Endothelial cell (in vitro differentiated cells): Measurements from ENCODE around the gene ANKH. TPM values are rescaled to one million over a fixed set of nuclear protein-coding genes. Genes with fewer than 3 reads are reported as not detected.

Experiments
- DNase-seq: peaks from one replicate; pipeline ENCODE4 v3.0.0; 2021; ENCODE audit warnings: low spot score
- H3K27ac Mint-ChIP-seq: one replicate; pipeline ENCODE4 v1.8.0; 2021; ENCODE audit warnings: mixed read lengths, inconsistent platforms; ENCODE audit not compliant: unreplicated experiment
- H3K27me3 Mint-ChIP-seq: one replicate; pipeline ENCODE4 v1.8.0; 2021; ENCODE audit warnings: mild to moderate bottlenecking, moderate library complexity, mixed read lengths, inconsistent platforms; ENCODE audit not compliant: unreplicated experiment
- H3K36me3 Mint-ChIP-seq: one replicate; pipeline ENCODE4 v1.8.0; 2021; ENCODE audit warnings: mild to moderate bottlenecking, low read depth, mixed read lengths, inconsistent platforms; ENCODE audit not compliant: unreplicated experiment
- H3K4me1 Mint-ChIP-seq: one replicate; pipeline ENCODE4 v1.8.0; 2021; ENCODE audit warnings: mild to moderate bottlenecking, mixed read lengths, inconsistent platforms; ENCODE audit not compliant: unreplicated experiment
- H3K4me3 Mint-ChIP-seq: one replicate; pipeline ENCODE4 v1.8.0; 2021; ENCODE audit warnings: mild to moderate bottlenecking, mixed read lengths, inconsistent platforms; ENCODE audit not compliant: unreplicated experiment
- H3K9me3 Mint-ChIP-seq: one replicate; pipeline ENCODE4 v1.8.0; 2021; ENCODE audit warnings: mixed read lengths, inconsistent platforms; ENCODE audit not compliant: unreplicated experiment
- CTCF ChIP-seq: fragments of 200-600 bp; sonication (generic); IDR thresholded peaks from one replicate; pipeline ENCODE4 v1.5.0; 2021; ENCODE audit warnings: antibody characterized with exemption; ENCODE audit not compliant: unreplicated experiment
- total RNA-seq: library from RNA; stranded (reverse); fragmentation: NEBNext Ultra II Directional; extraction: Animal tissue kit (Norgen Biotek cat#: 25700); gene quantifications from one replicate; pipeline ENCODE4 v1.2.1, GENCODE V29; 2021; ENCODE audit not compliant: unreplicated experiment

ANKH gene
- total RNA-seq, 1 donor from 2014 or later, result 61.8 TPM

- no peak overlapping the region for H3K4me3 Mint-ChIP-seq
- H3K4me1 Mint-ChIP-seq, result peaks cover 23% of the 10 kb centered on the region
- peaks cover 2% of the 10 kb centered on the region for H3K27me3 Mint-ChIP-seq
- no peak for DNase-seq
- no peaks in the 10 kb centered on the region for H3K9me3 Mint-ChIP-seq
- peaks cover 5% of the 10 kb centered on the region for H3K36me3 Mint-ChIP-seq
- H3K27ac Mint-ChIP-seq, result no peak overlapping the region
- no peak for TF ChIP-seq CTCF
These were observed 17.9 kb downstream of the ANKH start for GRCh38 chr5:14853685-14854084.

GRCh38 chr5:14852779-14853178 is 18.8 kb downstream of the ANKH start:
- no peak for DNase-seq
- Mint-ChIP-seq H3K9me3 (no peaks in the 10 kb centered on the region), H3K4me1 (peaks cover 23% of the 10 kb centered on the region), H3K27ac (no peak overlapping the region), H3K27me3 (peaks cover 3% of the 10 kb centered on the region), H3K4me3 (no peak overlapping the region), H3K36me3 (peaks cover 5% of the 10 kb centered on the region)
- TF ChIP-seq CTCF, result no peak

GRCh38 chr5:14851999-14852526 is 19.5 kb downstream of the ANKH start:
- peaks cover 23% of the 10 kb centered on the region for H3K4me1 Mint-ChIP-seq
- no peak overlapping the region for H3K27ac Mint-ChIP-seq
- no peak for TF ChIP-seq CTCF
- peaks cover 2% of the 10 kb centered on the region for H3K27me3 Mint-ChIP-seq
- peaks cover 5% of the 10 kb centered on the region for H3K36me3 Mint-ChIP-seq
- DNase-seq, result no peak
- no peaks in the 10 kb centered on the region for H3K9me3 Mint-ChIP-seq
- no peak overlapping the region for H3K4me3 Mint-ChIP-seq

DNA sequence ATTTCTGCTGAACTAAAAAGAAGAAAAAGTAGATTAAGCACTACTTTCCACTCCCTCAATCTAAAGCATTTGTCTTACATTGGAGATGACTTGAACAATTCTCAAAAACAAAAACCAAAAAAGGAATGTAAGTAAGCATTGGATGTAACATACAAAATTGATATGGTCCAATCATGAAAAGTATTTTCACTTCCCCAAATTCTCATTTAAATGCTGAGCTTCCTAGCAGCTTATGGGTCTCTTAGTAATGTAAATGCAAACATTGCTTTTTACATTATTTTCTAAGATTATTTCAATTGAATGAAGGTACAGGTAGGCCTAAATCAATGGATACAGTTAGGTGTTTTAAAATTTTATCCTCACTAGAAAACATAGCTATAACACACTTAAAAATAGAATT is 20.0 kb downstream of the ANKH start:
- Mint-ChIP-seq H3K36me3 (peaks cover 5% of the 10 kb centered on the region), H3K27me3 (peaks cover 3% of the 10 kb centered on the region), H3K9me3 (no peaks in the 10 kb centered on the region), H3K27ac (no peak overlapping the region), H3K4me3 (no peak overlapping the region), H3K4me1 (peaks cover 23% of the 10 kb centered on the region)
- no peak for DNase-seq
- TF ChIP-seq CTCF, result no peak

GRCh38 chr5:14851050-14851419 is 20.5 kb downstream of the ANKH start:
- Mint-ChIP-seq H3K4me1 (peaks cover 23% of the 10 kb centered on the region), H3K9me3 (no peaks in the 10 kb centered on the region), H3K36me3 (peaks cover 5% of the 10 kb centered on the region), H3K4me3 (no peak overlapping the region), H3K27ac (no peak overlapping the region), H3K27me3 (peaks cover 5% of the 10 kb centered on the region)
- TF ChIP-seq CTCF, result no peak
- DNase-seq, result no peak
